ENCODE measurements around the gene LRRIQ1. TPM values are rescaled to one million over a fixed set of nuclear protein-coding genes. Genes with fewer than 3 reads are reported as not detected.

LRRIQ1 gene
- total and polyA plus RNA-seq, 2 of the 8 experiments (the other 6 are each of a cell fraction or from before 2014, with no cell fraction given), result 0.24 to 0.76 TPM

- Histone ChIP-seq H2BK5ac (ENCODE audit: low read depth, low read length) (no peak overlapping the region), H2AFZ (ENCODE audit: low read length) (no peak overlapping the region), H3K56ac (replicated peaks; ENCODE audit: insufficient read length, low read depth, low read length) (no peak overlapping the region), H3K4ac (replicated peaks; ENCODE audit: insufficient read length, low read depth, low read length) (no peak overlapping the region), H3K4me3 (ENCODE audit: extremely low read depth in 1 of 4, insufficient read depth in 2 of 4, low read depth in 3 of 4, low read length in 4 of 4) (no peak overlapping the region), H3K9ac (replicated peaks in 1 of 4; ENCODE audit: extremely low read depth in 1 of 4, low read depth in 3 of 4, low read length in 3 of 4) (no peak overlapping the region), H3K4me1 (replicated peaks in 1 of 4; ENCODE audit: control insufficient read depth in 3 of 4, insufficient read depth in 4 of 4, low read length in 3 of 4) (peaks cover 0 to 3% (median 1%) of the 10 kb centered on the region in 4 experiments; a peak in 2 of 7 replicates), H3K4me2 (ENCODE audit: insufficient read depth in 1 of 2, low read depth in 2 of 2, low read length in 2 of 2) (no peak overlapping the region), H3K27ac (ENCODE audit: low read depth, low read length) (no peak overlapping the region), H3K18ac (ENCODE audit: extremely low read depth, low read length) (no peak overlapping the region), H2BK120ac (replicated peaks; ENCODE audit: low read depth, low read length) (no peak overlapping the region), H4K8ac (ENCODE audit: extremely low read depth, insufficient read depth, low read length) (no peak overlapping the region), H3K79me2 (ENCODE audit: control insufficient read depth in 1 of 2, insufficient read depth in 2 of 2, low read length in 2 of 2) (no peaks in the 10 kb centered on the region), H4K5ac (ENCODE audit: insufficient read length, low read depth, low read length) (no peak overlapping the region), H4K20me1 (replicated peaks in 1 of 2; ENCODE audit: control insufficient read depth in 1 of 2, insufficient read depth in 2 of 2, low read length in 2 of 2) (no peaks in the 10 kb centered on the region), H3K23me2 (ENCODE audit: low read depth, low read length) (no peaks in the 10 kb centered on the region), H2BK20ac (ENCODE audit: low read length) (no peak overlapping the region), H2AK5ac (ENCODE audit: low read depth, low read length) (no peak overlapping the region; the same call in 1 of the 2 replicates), H3K9me3 (ENCODE audit: insufficient read depth in 2 of 2, low read depth in 1 of 2, low read length in 1 of 2) (no peaks in the 10 kb centered on the region), H3K23ac (ENCODE audit: insufficient read length) (no peak overlapping the region), H3K36me3 (ENCODE audit: control insufficient read depth in 2 of 4, insufficient read depth in 4 of 4, low read length in 3 of 4) (no peaks in the 10 kb centered on the region), H2BK12ac (ENCODE audit: low read depth, low read length) (no peak overlapping the region), H2BK15ac (ENCODE audit: low read length) (no peak overlapping the region), H4K91ac (replicated peaks; ENCODE audit: insufficient read length, low read length) (no peak overlapping the region), H3K14ac (ENCODE audit: insufficient read length) (no peak overlapping the region), H3K79me1 (ENCODE audit: low read depth, low read length) (no peaks in the 10 kb centered on the region), H3K27me3 (replicated peaks in 1 of 4; ENCODE audit: control insufficient read depth in 3 of 4, extremely low read depth in 1 of 4, insufficient read depth in 3 of 4, low read length in 3 of 4) (peaks cover 0 to 1% (median 0%) of the 10 kb centered on the region in 4 experiments; a peak in 1 of 7 replicates)
- ChIA-PET POLR2A (ENCODE audit: partially characterized antibody) (no interaction called here), CTCF (ENCODE audit: partially characterized antibody) (interaction anchor here (0.7 to 1.0 kb wide), 2 partner anchors 42 to 112 kb away, joined by 3 read pairs; no protein-coding TSS in a partner anchor)
- no peak for FAIRE-seq
- WGBS, 2 experiments (ENCODE audit: extremely low coverage in 1 of 2, insufficient coverage in 1 of 2, insufficient read length in 1 of 2, insufficient replicate concordance in 2 of 2, low coverage in 1 of 2, low lambda C conversion rate in 2 of 2, missing lambda C conversion rate in 1 of 2), result 83% methylated on average over 3 of the region's 3 CpGs; no CpG with 5 or more reads in 1 of the 2 experiments
- DNase-seq (ENCODE audit: low read depth in 1 of 2, low spot score in 2 of 2), result no peak
- no peak for TF ChIP-seq YY1 (IDR thresholded peaks at IDR 0.05; ENCODE audit: low read depth, low read length)
- no peak for TF ChIP-seq FOSL1 (IDR thresholded peaks at IDR 0.05; ENCODE audit: insufficient read depth, low read depth, low read length)
- TF ChIP-seq EGR1 (IDR thresholded peaks at IDR 0.05; ENCODE audit: borderline replicate concordance, low read depth, low read length), result no peak
- TF ChIP-seq CBX5 (IDR thresholded peaks at IDR 0.05; ENCODE audit: low read depth, low read length), result no peak
- TF ChIP-seq NRF1 (IDR thresholded peaks at IDR 0.05; ENCODE audit: low read depth, low read length), result 0 out of 2 replicates have a peak, but pooled peaks have one; percentile 9
- no peak for TF ChIP-seq ZNF274 (IDR thresholded peaks at IDR 0.05; ENCODE audit: borderline replicate concordance, extremely low read depth, low read length)
- TF ChIP-seq POLR2AphosphoS5 (IDR thresholded peaks at IDR 0.05; ENCODE audit: low read depth, low read length), result no peak
- TF ChIP-seq ATF3 (IDR thresholded peaks at IDR 0.05; ENCODE audit: insufficient read depth, low read depth, low read length), result no peak
- TF ChIP-seq POLR2A (IDR thresholded peaks at IDR 0.05; ENCODE audit: control extremely low read depth in 1 of 2, low read depth in 2 of 2, low read length in 2 of 2), result no peak
Measured at GRCh38 chr12:84986586-84986985, 49.6 kb upstream of the LRRIQ1 start.

Data from H1 (cell line).